GM20000 (cell line): ENCODE results near the gene KRT28.

Source experiments
- DNase-seq: peaks from one replicate; pipeline ENCODE4 v3.0.0; 2012; ENCODE audit warnings: low spot score
- TF ChIP-seq, protein P1 (sequence below): IDR thresholded peaks from 2 replicates; pipeline ENCODE4 v1.5.1; 2012; ENCODE audit warnings: mild to moderate bottlenecking, control low read depth; ENCODE audit errors: extremely low read depth, missing control alignments

KRT28 gene, protein sequence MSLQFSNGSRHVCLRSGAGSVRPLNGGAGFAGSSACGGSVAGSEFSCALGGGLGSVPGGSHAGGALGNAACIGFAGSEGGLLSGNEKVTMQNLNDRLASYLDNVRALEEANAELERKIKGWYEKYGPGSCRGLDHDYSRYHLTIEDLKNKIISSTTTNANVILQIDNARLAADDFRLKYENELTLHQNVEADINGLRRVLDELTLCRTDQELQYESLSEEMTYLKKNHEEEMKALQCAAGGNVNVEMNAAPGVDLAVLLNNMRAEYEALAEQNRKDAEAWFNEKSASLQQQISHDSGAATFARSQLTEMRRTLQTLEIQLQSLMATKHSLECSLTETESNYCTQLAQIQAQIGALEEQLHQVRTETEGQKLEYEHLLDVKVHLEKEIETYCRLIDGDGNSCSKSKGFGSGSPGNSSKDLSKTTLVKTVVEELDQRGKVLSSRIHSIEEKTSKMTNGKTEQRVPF

DNA sequence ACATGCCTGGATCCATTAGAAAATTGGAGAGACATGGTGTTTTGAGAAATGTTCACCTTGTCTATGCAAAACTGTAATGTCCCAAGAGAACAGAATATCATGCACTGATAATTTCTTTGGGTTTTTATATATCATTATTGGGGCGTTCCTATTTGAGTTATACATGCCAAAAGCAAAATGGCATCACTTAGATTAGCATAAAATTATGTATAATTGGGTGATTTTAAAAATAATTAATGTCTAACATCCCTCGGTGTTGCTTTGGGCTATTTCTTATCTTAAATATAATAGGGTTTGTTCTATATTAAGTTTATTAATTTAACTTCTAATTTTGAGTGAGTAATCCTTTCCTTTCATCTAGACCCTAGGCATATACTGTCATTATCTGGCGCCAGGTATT lies at the start of gene KRT28:
KRT28 (minus strand) TSS at position 101 of the 400 bp plus-strand sequence; CDS start at position 35, 66 bp downstream.
- no peak for DNase-seq
- TF ChIP-seq, protein P1, sequence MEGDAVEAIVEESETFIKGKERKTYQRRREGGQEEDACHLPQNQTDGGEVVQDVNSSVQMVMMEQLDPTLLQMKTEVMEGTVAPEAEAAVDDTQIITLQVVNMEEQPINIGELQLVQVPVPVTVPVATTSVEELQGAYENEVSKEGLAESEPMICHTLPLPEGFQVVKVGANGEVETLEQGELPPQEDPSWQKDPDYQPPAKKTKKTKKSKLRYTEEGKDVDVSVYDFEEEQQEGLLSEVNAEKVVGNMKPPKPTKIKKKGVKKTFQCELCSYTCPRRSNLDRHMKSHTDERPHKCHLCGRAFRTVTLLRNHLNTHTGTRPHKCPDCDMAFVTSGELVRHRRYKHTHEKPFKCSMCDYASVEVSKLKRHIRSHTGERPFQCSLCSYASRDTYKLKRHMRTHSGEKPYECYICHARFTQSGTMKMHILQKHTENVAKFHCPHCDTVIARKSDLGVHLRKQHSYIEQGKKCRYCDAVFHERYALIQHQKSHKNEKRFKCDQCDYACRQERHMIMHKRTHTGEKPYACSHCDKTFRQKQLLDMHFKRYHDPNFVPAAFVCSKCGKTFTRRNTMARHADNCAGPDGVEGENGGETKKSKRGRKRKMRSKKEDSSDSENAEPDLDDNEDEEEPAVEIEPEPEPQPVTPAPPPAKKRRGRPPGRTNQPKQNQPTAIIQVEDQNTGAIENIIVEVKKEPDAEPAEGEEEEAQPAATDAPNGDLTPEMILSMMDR = no peak

DNA sequence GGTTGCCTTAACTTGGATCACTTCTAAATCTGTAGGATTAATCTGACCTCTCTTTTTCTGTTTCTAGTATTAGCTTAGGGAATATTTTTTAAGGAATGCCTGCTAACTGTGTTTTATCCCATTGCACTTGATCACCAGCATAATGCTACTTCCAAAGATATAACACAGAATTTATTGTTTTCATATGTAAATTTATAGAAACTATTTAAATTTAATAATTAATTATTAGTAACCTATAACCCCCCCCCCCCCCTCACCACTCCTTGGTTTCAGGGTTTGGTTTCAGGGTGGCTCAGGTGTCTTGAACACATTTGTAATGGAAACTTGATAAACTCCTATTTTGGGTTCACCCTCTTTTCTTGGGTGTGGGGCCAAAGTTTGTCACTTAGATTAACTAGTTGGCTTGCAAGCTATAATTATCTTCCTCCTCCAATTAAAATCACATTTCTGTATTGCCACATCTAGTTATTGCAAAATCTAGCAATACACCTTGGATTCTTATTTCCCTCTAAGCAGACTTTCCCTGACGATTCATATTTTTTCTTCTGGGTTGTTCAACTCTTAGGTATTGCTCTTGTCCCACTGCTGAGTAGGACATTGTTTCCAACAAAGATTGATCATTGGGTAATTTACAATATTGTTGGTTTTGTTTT lies 49.0 kb upstream of the KRT28 start:
- no peak for DNase-seq
- TF ChIP-seq, protein P1 = no peak

DNA sequence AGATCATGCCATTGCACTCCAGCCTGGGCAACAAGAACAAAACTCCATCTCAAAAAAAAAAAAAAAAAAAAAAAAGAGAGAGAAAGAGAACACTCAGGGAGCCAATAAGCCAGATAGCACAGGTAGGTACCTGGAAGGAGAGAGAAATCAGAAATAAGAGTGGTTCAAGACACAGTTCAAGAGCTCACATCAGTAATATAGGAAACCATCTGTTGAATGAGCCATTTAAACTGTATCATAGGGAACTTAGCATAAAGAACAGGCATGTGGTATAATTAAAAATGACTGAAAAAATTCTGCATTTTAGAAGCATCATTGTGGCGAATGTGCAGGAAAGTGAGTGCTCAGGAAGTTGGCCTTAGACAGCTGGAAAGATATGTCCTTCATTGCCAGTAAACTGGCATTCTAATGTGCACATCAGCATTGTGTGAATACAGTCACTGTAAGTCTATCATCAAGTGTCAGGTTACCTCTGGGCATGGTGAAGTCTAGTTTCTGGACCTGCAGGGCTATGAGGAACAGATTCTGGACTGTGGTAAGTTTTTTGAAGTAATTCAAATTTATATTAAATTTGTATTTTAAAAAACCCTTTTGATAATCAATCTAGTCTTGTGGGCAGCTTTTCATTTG lies 46.9 kb upstream of the KRT28 start:
- TF ChIP-seq, protein P1 = no peak
- no peak for DNase-seq

DNA sequence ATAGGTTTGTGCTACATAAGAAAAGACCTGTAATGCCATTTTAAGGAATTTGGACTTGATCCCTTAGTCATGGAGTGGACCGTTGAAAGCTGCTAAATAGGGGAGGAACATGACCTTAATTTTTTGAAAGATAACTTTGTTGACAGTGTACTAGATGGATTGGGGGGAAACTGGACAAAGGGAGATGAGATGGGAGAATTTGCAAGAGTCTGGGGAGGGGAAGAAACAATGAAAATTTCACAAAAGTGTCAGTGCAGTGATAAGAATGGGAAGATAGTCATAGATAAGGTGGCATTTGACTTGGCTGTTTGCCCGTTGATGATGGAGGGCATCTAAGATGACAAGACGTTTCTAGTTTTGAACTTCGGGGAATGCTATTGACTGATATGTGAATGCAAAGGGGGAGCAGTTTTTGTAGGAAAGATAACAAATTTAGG lies 44.9 kb upstream of the KRT28 start:
- no peak for DNase-seq
- TF ChIP-seq, protein P1 = no peak

DNA sequence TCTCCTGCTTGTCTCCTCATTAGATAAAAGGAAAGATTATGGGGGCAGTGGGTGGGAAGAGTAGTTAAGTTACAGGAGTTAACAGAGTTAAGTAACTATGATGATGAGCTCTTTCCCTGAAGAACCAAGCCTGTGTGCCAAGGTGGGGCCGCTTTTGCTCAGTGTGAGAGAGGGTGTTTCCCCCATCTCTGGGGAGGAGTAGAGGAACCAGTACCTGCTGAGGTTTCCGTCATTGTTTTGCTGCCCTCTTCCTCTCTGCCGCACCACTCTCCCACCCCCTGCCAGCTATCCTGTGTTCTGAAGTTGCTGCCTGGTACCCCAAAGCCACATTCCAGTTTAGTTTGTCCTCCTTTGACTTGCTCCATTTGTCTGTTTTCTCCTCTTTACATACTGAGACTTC lies 43.5 kb upstream of the KRT28 start:
- TF ChIP-seq, protein P1 = no peak
- DNase-seq = no peak

DNA sequence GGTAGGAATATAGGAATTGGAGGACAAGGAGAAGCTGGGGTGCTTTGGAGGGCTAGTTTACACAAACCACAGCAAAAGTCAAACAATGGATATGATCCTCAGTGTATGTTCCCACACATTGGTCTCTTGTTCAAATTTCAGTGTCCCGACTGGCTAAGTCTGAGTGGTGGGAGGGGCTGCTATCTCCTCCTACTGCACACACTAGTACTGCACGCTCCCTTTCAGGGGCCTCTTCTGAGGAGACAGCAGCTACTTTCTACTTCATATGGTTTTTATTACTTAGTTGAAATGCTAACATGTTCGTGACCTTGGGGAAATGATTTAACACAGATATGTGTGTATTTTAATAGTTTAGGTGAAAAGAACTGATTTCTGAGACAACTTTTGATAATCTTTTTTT lies 41.5 kb upstream of the KRT28 start:
- no peak for DNase-seq

More for the DNA sequence above, 41.5 kb upstream of the KRT28 start:
- TF ChIP-seq, protein P1 = no peak
